ENCODE measurements around the gene EPHB1.

- TF ChIP-seq POLR2A (IDR thresholded peaks at IDR 0.05): no peak
- TF ChIP-seq, protein P1, sequence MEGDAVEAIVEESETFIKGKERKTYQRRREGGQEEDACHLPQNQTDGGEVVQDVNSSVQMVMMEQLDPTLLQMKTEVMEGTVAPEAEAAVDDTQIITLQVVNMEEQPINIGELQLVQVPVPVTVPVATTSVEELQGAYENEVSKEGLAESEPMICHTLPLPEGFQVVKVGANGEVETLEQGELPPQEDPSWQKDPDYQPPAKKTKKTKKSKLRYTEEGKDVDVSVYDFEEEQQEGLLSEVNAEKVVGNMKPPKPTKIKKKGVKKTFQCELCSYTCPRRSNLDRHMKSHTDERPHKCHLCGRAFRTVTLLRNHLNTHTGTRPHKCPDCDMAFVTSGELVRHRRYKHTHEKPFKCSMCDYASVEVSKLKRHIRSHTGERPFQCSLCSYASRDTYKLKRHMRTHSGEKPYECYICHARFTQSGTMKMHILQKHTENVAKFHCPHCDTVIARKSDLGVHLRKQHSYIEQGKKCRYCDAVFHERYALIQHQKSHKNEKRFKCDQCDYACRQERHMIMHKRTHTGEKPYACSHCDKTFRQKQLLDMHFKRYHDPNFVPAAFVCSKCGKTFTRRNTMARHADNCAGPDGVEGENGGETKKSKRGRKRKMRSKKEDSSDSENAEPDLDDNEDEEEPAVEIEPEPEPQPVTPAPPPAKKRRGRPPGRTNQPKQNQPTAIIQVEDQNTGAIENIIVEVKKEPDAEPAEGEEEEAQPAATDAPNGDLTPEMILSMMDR (IDR thresholded peaks at IDR 0.05): no peak
Measured at GRCh38 chr3:134857776-134858362, 62.8 kb downstream of the EPHB1 start.
